HG03066 (cell line): ENCODE results near the gene ELL3.
"Not testable (repeated sequence)": the region's sequence is repeated elsewhere in the genome, so short reads cannot be mapped to it uniquely, and the experiment has no call there.

Experiments used
- ATAC-seq: cut with Tn5 transposase; IDR thresholded peaks from one replicate; pipeline ENCODE4 v1.9.1; 2021; ENCODE audit warnings: low read depth; ENCODE audit not compliant: unreplicated experiment

The ELL3 gene

GRCh38 chr15:43776718-43777266 lies at the start of gene ELL3:
ELL3 (minus strand) TSS chr15:43776966; CDS start chr15:43776901, 65 bp downstream.
- peak; percentile 40 for ATAC-seq

- ATAC-seq, result no peak
Measured at GRCh38 chr15:43826029-43826507, 49.3 kb upstream of the ELL3 start.

- ATAC-seq, result not testable (repeated sequence)
Measured at GRCh38 chr15:43825305-43825704, 48.5 kb upstream of the ELL3 start.

- ATAC-seq, result peak; percentile 76
Measured at GRCh38 chr15:43824302-43825246, 47.8 kb upstream of the ELL3 start, which contains the start of gene MFAP1. MFAP1 (minus strand) TSS chr15:43824690; CDS start chr15:43824569, 121 bp downstream.

GRCh38 chr15:43821505-43821904 lies 44.7 kb upstream of the ELL3 start:
- ATAC-seq, result no peak

GRCh38 chr15:43815064-43815463 lies 38.3 kb upstream of the ELL3 start:
- not testable (repeated sequence) for ATAC-seq

GRCh38 chr15:43808960-43809678 lies 32.4 kb upstream of the ELL3 start:
- ATAC-seq, result peak; percentile 81

GRCh38 chr15:43808435-43808950 lies 31.7 kb upstream of the ELL3 start:
- ATAC-seq, result no peak

- not testable (repeated sequence) for ATAC-seq
Measured at GRCh38 chr15:43802676-43803075, 25.9 kb upstream of the ELL3 start.

GRCh38 chr15:43800286-43801141 lies 23.7 kb upstream of the ELL3 start, which contains the start of gene HYPK:
HYPK (plus strand) TSS chr15:43800599; CDS start chr15:43800623, 24 bp downstream.
- peak; percentile 79 for ATAC-seq

GRCh38 chr15:43799945-43800285 lies 23.1 kb upstream of the ELL3 start, which contains the start of gene SERINC4:
SERINC4 (minus strand) TSS chr15:43800220; CDS start chr15:43799986, 234 bp downstream.
- no peak for ATAC-seq

- no peak for ATAC-seq
Measured at GRCh38 chr15:43799209-43799944, 22.6 kb upstream of the ELL3 start.

GRCh38 chr15:43796566-43796965 lies 19.8 kb upstream of the ELL3 start:
- no peak for ATAC-seq

- ATAC-seq, result no peak
Measured at GRCh38 chr15:43795997-43796396, 19.2 kb upstream of the ELL3 start.

- ATAC-seq, result no peak
Measured at GRCh38 chr15:43795197-43795596, 18.4 kb upstream of the ELL3 start.

GRCh38 chr15:43794269-43795037 lies 17.7 kb upstream of the ELL3 start:
- no peak for ATAC-seq

GRCh38 chr15:43793647-43794046 lies 16.9 kb upstream of the ELL3 start:
- ATAC-seq, result no peak

- no peak for ATAC-seq
Measured at GRCh38 chr15:43792761-43793476, 16.2 kb upstream of the ELL3 start.
